Measurements from ENCODE around the gene ACTR3C.
"Not testable (repeated sequence)": the region's sequence is repeated elsewhere in the genome, so short reads cannot be mapped to it uniquely, and the experiment has no call there.

Gene ACTR3C

GRCh38 chr7:150314639-150315239 is 8.6 kb downstream of the ACTR3C start:
- no peak overlapping the region for H3K9ac ChIP-seq (ENCODE audit: low read length)

GRCh38 chr7:150313870-150314269 is 9.5 kb downstream of the ACTR3C start:
- Histone ChIP-seq H3K4me1 (ENCODE audit: control insufficient read depth, insufficient read depth, low read length) (no peaks in the 10 kb centered on the region), H3K27me3 (ENCODE audit: control insufficient read depth, insufficient read depth, low read length) (no peaks in the 10 kb centered on the region), H3K9me3 (ENCODE audit: control insufficient read depth, low read length) (no peaks in the 10 kb centered on the region), H3K36me3 (ENCODE audit: control insufficient read depth, insufficient read depth, low read length) (no peaks in the 10 kb centered on the region), H3K4me3 (ENCODE audit: low read length) (no peak overlapping the region), H3K9ac (ENCODE audit: low read length) (no peak overlapping the region)

More at GRCh38 chr7:150314639-150315239, 8.6 kb downstream of the ACTR3C start:
- Histone ChIP-seq H3K36me3 (ENCODE audit: control insufficient read depth, insufficient read depth, low read length) (no peaks in the 10 kb centered on the region), H3K4me1 (ENCODE audit: control insufficient read depth, insufficient read depth, low read length) (no peaks in the 10 kb centered on the region), H3K9me3 (ENCODE audit: control insufficient read depth, low read length) (no peaks in the 10 kb centered on the region), H3K27me3 (ENCODE audit: control insufficient read depth, insufficient read depth, low read length) (no peaks in the 10 kb centered on the region), H3K4me3 (ENCODE audit: low read length) (no peak overlapping the region)

- Histone ChIP-seq H3K36me3 (ENCODE audit: control insufficient read depth, insufficient read depth, low read length) (no peaks in the 10 kb centered on the region), H3K9ac (ENCODE audit: low read length) (no peak overlapping the region), H3K4me1 (ENCODE audit: control insufficient read depth, insufficient read depth, low read length) (no peaks in the 10 kb centered on the region), H3K4me3 (ENCODE audit: low read length) (no peak overlapping the region), H3K27me3 (ENCODE audit: control insufficient read depth, insufficient read depth, low read length) (no peaks in the 10 kb centered on the region), H3K9me3 (ENCODE audit: control insufficient read depth, low read length) (no peaks in the 10 kb centered on the region)
Observed at GRCh38 chr7:150313367-150313809, 10.0 kb downstream of the ACTR3C start.

GRCh38 chr7:150312649-150313366 is 10.5 kb downstream of the ACTR3C start:
- not testable (repeated sequence) for H3K4me3 ChIP-seq (ENCODE audit: low read length); H3K36me3 ChIP-seq (ENCODE audit: control insufficient read depth, insufficient read depth, low read length); H3K9me3 ChIP-seq (ENCODE audit: control insufficient read depth, low read length); H3K4me1 ChIP-seq (ENCODE audit: control insufficient read depth, insufficient read depth, low read length); H3K9ac ChIP-seq (ENCODE audit: low read length); H3K27me3 ChIP-seq (ENCODE audit: control insufficient read depth, insufficient read depth, low read length)

GRCh38 chr7:150311711-150312110 is 11.6 kb downstream of the ACTR3C start:
- Histone ChIP-seq H3K4me1 (ENCODE audit: control insufficient read depth, insufficient read depth, low read length) (no peaks in the 10 kb centered on the region), H3K4me3 (ENCODE audit: low read length) (no peak overlapping the region), H3K9ac (ENCODE audit: low read length) (no peak overlapping the region), H3K36me3 (ENCODE audit: control insufficient read depth, insufficient read depth, low read length) (no peaks in the 10 kb centered on the region), H3K9me3 (ENCODE audit: control insufficient read depth, low read length) (no peaks in the 10 kb centered on the region), H3K27me3 (ENCODE audit: control insufficient read depth, insufficient read depth, low read length) (no peaks in the 10 kb centered on the region)

GRCh38 chr7:150311146-150311545 is 12.2 kb downstream of the ACTR3C start:
- Histone ChIP-seq H3K4me3 (ENCODE audit: low read length) (no peak overlapping the region), H3K9ac (ENCODE audit: low read length) (no peak overlapping the region), H3K9me3 (ENCODE audit: control insufficient read depth, low read length) (no peaks in the 10 kb centered on the region), H3K36me3 (ENCODE audit: control insufficient read depth, insufficient read depth, low read length) (no peaks in the 10 kb centered on the region), H3K4me1 (ENCODE audit: control insufficient read depth, insufficient read depth, low read length) (no peaks in the 10 kb centered on the region), H3K27me3 (ENCODE audit: control insufficient read depth, insufficient read depth, low read length) (no peaks in the 10 kb centered on the region)

- H3K36me3 ChIP-seq (ENCODE audit: control insufficient read depth, insufficient read depth, low read length): no peaks in the 10 kb centered on the region
- H3K4me3 ChIP-seq (ENCODE audit: low read length): no peak overlapping the region
- no peaks in the 10 kb centered on the region for H3K9me3 ChIP-seq (ENCODE audit: control insufficient read depth, low read length)
- no peak overlapping the region for H3K9ac ChIP-seq (ENCODE audit: low read length)
- no peaks in the 10 kb centered on the region for H3K4me1 ChIP-seq (ENCODE audit: control insufficient read depth, insufficient read depth, low read length)
- no peaks in the 10 kb centered on the region for H3K27me3 ChIP-seq (ENCODE audit: control insufficient read depth, insufficient read depth, low read length)
Observed at GRCh38 chr7:150308575-150308974, 14.8 kb downstream of the ACTR3C start.

GRCh38 chr7:150307904-150308303 is 15.4 kb downstream of the ACTR3C start:
- no peak overlapping the region for H3K9ac ChIP-seq (ENCODE audit: low read length)
- no peaks in the 10 kb centered on the region for H3K4me1 ChIP-seq (ENCODE audit: control insufficient read depth, insufficient read depth, low read length)
- H3K36me3 ChIP-seq (ENCODE audit: control insufficient read depth, insufficient read depth, low read length): no peaks in the 10 kb centered on the region
- H3K9me3 ChIP-seq (ENCODE audit: control insufficient read depth, low read length): no peaks in the 10 kb centered on the region
- no peak overlapping the region for H3K4me3 ChIP-seq (ENCODE audit: low read length)
- H3K27me3 ChIP-seq (ENCODE audit: control insufficient read depth, insufficient read depth, low read length): no peaks in the 10 kb centered on the region

- no peaks in the 10 kb centered on the region for H3K9me3 ChIP-seq (ENCODE audit: control insufficient read depth, low read length)
- no peak overlapping the region for H3K4me3 ChIP-seq (ENCODE audit: low read length)
Observed at GRCh38 chr7:150307129-150307528, 16.2 kb downstream of the ACTR3C start.

GRCh38 chr7:150306377-150306776 is 17.0 kb downstream of the ACTR3C start:
- H3K9ac ChIP-seq (ENCODE audit: low read length); H3K36me3 ChIP-seq (ENCODE audit: control insufficient read depth, insufficient read depth, low read length); H3K4me1 ChIP-seq (ENCODE audit: control insufficient read depth, insufficient read depth, low read length); H3K4me3 ChIP-seq (ENCODE audit: low read length); H3K27me3 ChIP-seq (ENCODE audit: control insufficient read depth, insufficient read depth, low read length); H3K9me3 ChIP-seq (ENCODE audit: control insufficient read depth, low read length): not testable (repeated sequence)

More at GRCh38 chr7:150307129-150307528, 16.2 kb downstream of the ACTR3C start:
- Histone ChIP-seq H3K36me3 (ENCODE audit: control insufficient read depth, insufficient read depth, low read length) (no peaks in the 10 kb centered on the region), H3K9ac (ENCODE audit: low read length) (no peak overlapping the region), H3K27me3 (ENCODE audit: control insufficient read depth, insufficient read depth, low read length) (no peaks in the 10 kb centered on the region), H3K4me1 (ENCODE audit: control insufficient read depth, insufficient read depth, low read length) (no peaks in the 10 kb centered on the region)

GRCh38 chr7:150305903-150306284 is 17.5 kb downstream of the ACTR3C start:
- not testable (repeated sequence) for H3K9me3 ChIP-seq (ENCODE audit: control insufficient read depth, low read length); H3K9ac ChIP-seq (ENCODE audit: low read length); H3K27me3 ChIP-seq (ENCODE audit: control insufficient read depth, insufficient read depth, low read length); H3K36me3 ChIP-seq (ENCODE audit: control insufficient read depth, insufficient read depth, low read length); H3K4me1 ChIP-seq (ENCODE audit: control insufficient read depth, insufficient read depth, low read length); H3K4me3 ChIP-seq (ENCODE audit: low read length)

- H3K4me1 ChIP-seq (ENCODE audit: control insufficient read depth, insufficient read depth, low read length); H3K9me3 ChIP-seq (ENCODE audit: control insufficient read depth, low read length); H3K36me3 ChIP-seq (ENCODE audit: control insufficient read depth, insufficient read depth, low read length); H3K27me3 ChIP-seq (ENCODE audit: control insufficient read depth, insufficient read depth, low read length); H3K4me3 ChIP-seq (ENCODE audit: low read length); H3K9ac ChIP-seq (ENCODE audit: low read length): not testable (repeated sequence)
Observed at GRCh38 chr7:150305259-150305902, 18.0 kb downstream of the ACTR3C start.
